Endodermal cell (in vitro differentiated cells): Measurements from ENCODE around the gene DENND4B. TPM values are rescaled to one million over a fixed set of nuclear protein-coding genes. Genes with fewer than 3 reads are reported as not detected.

Experiments
- DNase-seq: peaks from one replicate; pipeline ENCODE4 v3.0.0-alpha.2; 2017
- H3K27ac ChIP-seq: 2 replicates; pipeline ENCODE4 v1.5.1; 2013; ENCODE audit warnings: mild to moderate bottlenecking, low read depth, low read length, moderate library complexity
- H3K27me3 ChIP-seq: 2 replicates; pipeline ENCODE4 v1.6.1; 2013; ENCODE audit warnings: mild to moderate bottlenecking, low read length, moderate library complexity; ENCODE audit not compliant: insufficient read depth, control insufficient read depth, poor library complexity, severe bottlenecking
- H3K36me3 ChIP-seq: 2 replicates; pipeline ENCODE4 v1.7.0; 2013; ENCODE audit warnings: mild to moderate bottlenecking, low read length, moderate library complexity; ENCODE audit not compliant: control insufficient read depth, insufficient read depth
- H3K4me1 ChIP-seq: one replicate; pipeline ENCODE4 v1.7.0; 2013; ENCODE audit warnings: low read length; ENCODE audit not compliant: control insufficient read depth, insufficient read depth
- H3K4me3 ChIP-seq: 2 replicates; pipeline ENCODE4 v1.5.1; 2013; ENCODE audit warnings: mild to moderate bottlenecking, low read length, moderate library complexity
- H3K9ac ChIP-seq: 2 replicates; pipeline ENCODE4 v1.6.1; 2013; ENCODE audit warnings: mild to moderate bottlenecking, low read length, moderate library complexity; ENCODE audit not compliant: poor library complexity, severe bottlenecking; ENCODE audit errors: extremely low read depth
- H3K9me3 ChIP-seq: 2 replicates; pipeline ENCODE4 v1.6.1; 2013; ENCODE audit warnings: mild to moderate bottlenecking, low read length, moderate library complexity; ENCODE audit not compliant: control insufficient read depth
- H3K27ac Mint-ChIP-seq: 2 replicates; pipeline ENCODE4 v1.8.0; 2020; ENCODE audit warnings: mixed read lengths
- H3K27me3 Mint-ChIP-seq: 2 replicates; pipeline ENCODE4 v1.8.0; 2021; ENCODE audit warnings: mild to moderate bottlenecking, mixed read lengths; ENCODE audit not compliant: insufficient read depth
- H3K36me3 Mint-ChIP-seq: 2 replicates; pipeline ENCODE4 v1.8.0; 2020; ENCODE audit warnings: low read depth, mixed read lengths
- H3K4me1 Mint-ChIP-seq: 2 replicates; pipeline ENCODE4 v1.8.0; 2020; ENCODE audit warnings: mixed read lengths
- H3K4me3 Mint-ChIP-seq: 2 replicates; pipeline ENCODE4 v1.8.0; 2020; ENCODE audit warnings: mild to moderate bottlenecking, moderate library complexity, mixed read lengths
- H3K9me3 Mint-ChIP-seq: 2 replicates; pipeline ENCODE4 v1.8.0; 2020; ENCODE audit warnings: mild to moderate bottlenecking, mixed read lengths
- CTCF ChIP-seq: fragments of 200-600 bp; sonication (generic); conservative IDR thresholded peaks from 2 replicates; pipeline ENCODE4 v1.5.0; 2021; ENCODE audit warnings: antibody characterized with exemption, mild to moderate bottlenecking
- WGBS, 2 experiments: methylation state at CpG; one replicate each; pipeline versions ENCODE4 v1.1.5 to v1.1.7; 2013; ENCODE audit warnings: missing lambda C conversion rate in 2 of 2, mixed read lengths in 1 of 2; ENCODE audit not compliant: insufficient coverage in 1 of 2, insufficient read length in 1 of 2; 5-methylcytosine and 5-hydroxymethylcytosine counted together
- total RNA-seq, 2 donors: library from RNA; stranded (reverse); fragmentation: NEBNext Ultra II Directional in 1 of 2; extraction: Animal tissue kit (Norgen Biotek cat#: 25700) in 1 of 2; gene quantifications; 2 replicates in 1 of 2; 3 replicates in 1 of 2; pipeline ENCODE4 v1.2.1, GENCODE V29; 2021

Gene DENND4B
- total RNA-seq, 2 donors from 2014 or later, result 89.5 to 115 TPM

GRCh38 chr1:153995202-153995601 lies 48.7 kb upstream of the DENND4B start:
- DNase-seq, result no peak
- no peak for TF ChIP-seq CTCF
- H3K27me3 ChIP-seq, result no peaks in the 10 kb centered on the region
- H3K27me3 Mint-ChIP-seq, result no peaks in the 10 kb centered on the region
- peaks cover 45% of the 10 kb centered on the region for H3K36me3 ChIP-seq
- no peak overlapping the region for H3K9ac ChIP-seq
- no peaks in the 10 kb centered on the region for H3K9me3 ChIP-seq
- H3K27ac ChIP-seq, result no peak overlapping the region
- peaks cover 45% of the 10 kb centered on the region for H3K36me3 Mint-ChIP-seq
- no peak overlapping the region for H3K27ac Mint-ChIP-seq
- H3K4me3 Mint-ChIP-seq, result no peak overlapping the region
- H3K4me1 ChIP-seq, result no peaks in the 10 kb centered on the region
- no peak overlapping the region for H3K4me3 ChIP-seq
- peaks cover 4% of the 10 kb centered on the region for H3K9me3 Mint-ChIP-seq
- WGBS, 2 experiments, result 96 to 100% methylated on average over 2 to 3 of the region's 3 CpGs
- H3K4me1 Mint-ChIP-seq, result peaks cover 10% of the 10 kb centered on the region

- no peak for TF ChIP-seq CTCF
- Histone ChIP-seq H3K9me3 (no peaks in the 10 kb centered on the region), H3K27me3 (no peaks in the 10 kb centered on the region), H3K27ac (no peak overlapping the region), H3K36me3 (peaks cover 45% of the 10 kb centered on the region), H3K4me3 (peak overlapping the region; percentile 99), H3K9ac (peak overlapping the region; percentile 94), H3K4me1 (no peaks in the 10 kb centered on the region)
- H3K27me3 Mint-ChIP-seq, result no peaks in the 10 kb centered on the region
- H3K27ac Mint-ChIP-seq, result peak overlapping the region; percentile 99
- H3K4me3 Mint-ChIP-seq, result peak overlapping the region; percentile 95
- H3K9me3 Mint-ChIP-seq, result peaks cover 4% of the 10 kb centered on the region
- peaks cover 45% of the 10 kb centered on the region for H3K36me3 Mint-ChIP-seq
- WGBS, 2 experiments, result 93 to 100% methylated on average over 1 to 2 of the region's 2 CpGs
- peaks cover 11% of the 10 kb centered on the region for H3K4me1 Mint-ChIP-seq
- no peak for DNase-seq
Observed at GRCh38 chr1:153991806-153992205, 45.3 kb upstream of the DENND4B start.

GRCh38 chr1:153991151-153991630 lies 44.7 kb upstream of the DENND4B start:
- H3K27me3 ChIP-seq, result no peaks in the 10 kb centered on the region
- H3K9ac ChIP-seq, result peak overlapping the region; percentile 94
- H3K4me1 ChIP-seq, result no peaks in the 10 kb centered on the region
- peaks cover 15% of the 10 kb centered on the region for H3K4me1 Mint-ChIP-seq
- peak overlapping the region; percentile 99 for H3K4me3 ChIP-seq
- H3K9me3 Mint-ChIP-seq, result peaks cover 4% of the 10 kb centered on the region
- H3K9me3 ChIP-seq, result no peaks in the 10 kb centered on the region
- 18 to 29% methylated on average over 3 to 7 of the region's 9 CpGs for WGBS, 2 experiments
- H3K4me3 Mint-ChIP-seq, result peak overlapping the region; percentile 95
- H3K27ac ChIP-seq, result no peak overlapping the region
- peaks cover 45% of the 10 kb centered on the region for H3K36me3 ChIP-seq
- no peaks in the 10 kb centered on the region for H3K27me3 Mint-ChIP-seq
- peaks cover 44% of the 10 kb centered on the region for H3K36me3 Mint-ChIP-seq
- H3K27ac Mint-ChIP-seq, result peak overlapping the region; percentile 99
- no peak for DNase-seq
- no peak for TF ChIP-seq CTCF
